Right atrium auricular region (tissue), 2 donors: ENCODE measurements around the gene PFAS. TPM values are rescaled to one million over a fixed set of nuclear protein-coding genes. Genes with fewer than 3 reads are reported as not detected.

Experiments used
- DNase-seq: peaks from one replicate; pipeline ENCODE4 v3.0.0-alpha.2; 2019; ENCODE audit warnings: low spot score
- H3K27ac ChIP-seq, 2 donors: fragments of 200-600 bp; sonication (generic); 1 replicate in 1 of 2; 2 replicates in 1 of 2; pipeline ENCODE4 v1.5.1; 2016 to 2019
- H3K27me3 ChIP-seq, 2 donors: fragments of 200-600 bp; sonication (generic); one replicate each; pipeline versions ENCODE4 v1.5.1 to v1.6.0; 2017 to 2019
- H3K36me3 ChIP-seq: fragments of 200-600 bp; sonication (generic); one replicate; pipeline ENCODE4 v1.5.1; 2016
- H3K4me1 ChIP-seq, 2 donors: fragments of 200-600 bp; sonication (generic); one replicate each; pipeline versions ENCODE4 v1.5.1 to v1.6.0; 2017 to 2019
- H3K4me3 ChIP-seq, 2 donors: fragments of 200-600 bp; sonication (generic); 1 replicate in 1 of 2; 2 replicates in 1 of 2; pipeline ENCODE4 v1.5.1; 2017 to 2019; ENCODE audit warnings: mild to moderate bottlenecking in 1 of 2, moderate library complexity in 1 of 2
- H3K9me3 ChIP-seq, 2 donors: fragments of 200-600 bp; sonication (generic); one replicate each; pipeline ENCODE4 v1.5.1; 2019
- total RNA-seq, 2 donors: library from RNA; depleted of rRNA; stranded (reverse); fragments of >200 nt; gene quantifications; one replicate each; pipeline ENCODE4 v1.1.0, GENCODE V29; 2016
- TF ChIP-seq, protein P1 (sequence below), 2 donors: fragments of 200-600 bp; sonication (generic); IDR thresholded peaks; one replicate each; pipeline ENCODE4 v1.5.1; 2019; ENCODE audit warnings: antibody characterized with exemption in 2 of 2

The PFAS gene
- total RNA-seq, 2 donors from 2014 or later: 4.4 to 5.3 TPM

GRCh38 chr17:8264320-8264719, 15.2 kb downstream of the PFAS start:
- TF ChIP-seq, protein P1, sequence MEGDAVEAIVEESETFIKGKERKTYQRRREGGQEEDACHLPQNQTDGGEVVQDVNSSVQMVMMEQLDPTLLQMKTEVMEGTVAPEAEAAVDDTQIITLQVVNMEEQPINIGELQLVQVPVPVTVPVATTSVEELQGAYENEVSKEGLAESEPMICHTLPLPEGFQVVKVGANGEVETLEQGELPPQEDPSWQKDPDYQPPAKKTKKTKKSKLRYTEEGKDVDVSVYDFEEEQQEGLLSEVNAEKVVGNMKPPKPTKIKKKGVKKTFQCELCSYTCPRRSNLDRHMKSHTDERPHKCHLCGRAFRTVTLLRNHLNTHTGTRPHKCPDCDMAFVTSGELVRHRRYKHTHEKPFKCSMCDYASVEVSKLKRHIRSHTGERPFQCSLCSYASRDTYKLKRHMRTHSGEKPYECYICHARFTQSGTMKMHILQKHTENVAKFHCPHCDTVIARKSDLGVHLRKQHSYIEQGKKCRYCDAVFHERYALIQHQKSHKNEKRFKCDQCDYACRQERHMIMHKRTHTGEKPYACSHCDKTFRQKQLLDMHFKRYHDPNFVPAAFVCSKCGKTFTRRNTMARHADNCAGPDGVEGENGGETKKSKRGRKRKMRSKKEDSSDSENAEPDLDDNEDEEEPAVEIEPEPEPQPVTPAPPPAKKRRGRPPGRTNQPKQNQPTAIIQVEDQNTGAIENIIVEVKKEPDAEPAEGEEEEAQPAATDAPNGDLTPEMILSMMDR (IDR thresholded peaks at IDR 0.05): no peak
- H3K27ac ChIP-seq: no peak overlapping the region
- no peak overlapping the region for H3K4me3 ChIP-seq
- no peak for DNase-seq
- H3K36me3 ChIP-seq: peaks cover 50% of the 10 kb centered on the region
- no peaks in the 10 kb centered on the region for H3K27me3 ChIP-seq
- no peaks in the 10 kb centered on the region for H3K4me1 ChIP-seq
- H3K9me3 ChIP-seq: no peaks in the 10 kb centered on the region

- H3K4me3 ChIP-seq: no peak overlapping the region
- DNase-seq: no peak
- TF ChIP-seq, protein P1 (IDR thresholded peaks at IDR 0.05): no peak
- no peak overlapping the region for H3K27ac ChIP-seq
- no peaks in the 10 kb centered on the region for H3K27me3 ChIP-seq
- no peaks in the 10 kb centered on the region for H3K9me3 ChIP-seq
- peaks cover 44% of the 10 kb centered on the region for H3K36me3 ChIP-seq
- no peaks in the 10 kb centered on the region for H3K4me1 ChIP-seq
Measured at GRCh38 chr17:8264836-8265542, 15.9 kb downstream of the PFAS start.

- peaks cover 44% of the 10 kb centered on the region for H3K36me3 ChIP-seq
- TF ChIP-seq, protein P1 (IDR thresholded peaks at IDR 0.05): no peak
- H3K4me1 ChIP-seq: no peaks in the 10 kb centered on the region
- H3K27me3 ChIP-seq: no peaks in the 10 kb centered on the region
- no peak overlapping the region for H3K4me3 ChIP-seq
- H3K9me3 ChIP-seq: no peaks in the 10 kb centered on the region
- DNase-seq: no peak
- no peak overlapping the region for H3K27ac ChIP-seq
Measured at GRCh38 chr17:8266648-8267479, 17.8 kb downstream of the PFAS start.

DNA sequence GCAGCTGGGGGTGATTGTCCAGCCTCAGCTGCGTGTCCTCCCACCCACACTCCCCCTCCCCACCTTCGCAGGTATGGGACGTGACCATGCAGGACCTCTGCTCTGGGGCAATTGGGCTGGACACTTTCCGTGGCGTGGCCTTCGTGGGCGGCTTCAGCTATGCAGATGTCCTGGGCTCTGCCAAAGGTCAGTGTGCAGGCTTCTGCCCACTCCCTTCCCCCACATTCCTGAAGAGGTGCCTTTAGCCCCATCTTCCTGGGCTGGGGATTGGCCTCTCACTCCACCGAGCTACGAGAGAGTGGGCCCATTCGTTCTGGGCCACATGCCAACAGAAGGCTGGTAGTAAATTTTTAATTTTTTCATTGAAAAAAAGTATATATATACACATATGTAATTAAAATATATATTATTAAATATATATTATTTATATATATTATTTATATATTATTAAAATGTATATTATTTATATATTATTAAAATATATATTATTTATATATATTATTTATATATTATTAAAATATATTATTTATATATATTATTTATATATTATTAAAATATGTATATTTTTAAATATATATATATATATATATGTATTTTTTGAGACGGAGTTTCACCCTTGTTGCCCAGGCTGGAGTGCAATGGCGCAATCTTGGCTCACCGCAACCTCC, 18.5 kb downstream of the PFAS start:
- Histone ChIP-seq H3K36me3 (peaks cover 44% of the 10 kb centered on the region), H3K9me3 (no peaks in the 10 kb centered on the region), H3K4me3 (no peak overlapping the region), H3K27ac (no peak overlapping the region), H3K4me1 (no peaks in the 10 kb centered on the region), H3K27me3 (no peaks in the 10 kb centered on the region)
- DNase-seq: no peak
- TF ChIP-seq, protein P1 (IDR thresholded peaks at IDR 0.05): no peak

- H3K4me3 ChIP-seq: no peak overlapping the region
- H3K9me3 ChIP-seq: no peaks in the 10 kb centered on the region
- no peak overlapping the region for H3K27ac ChIP-seq
- H3K27me3 ChIP-seq: no peaks in the 10 kb centered on the region
- H3K4me1 ChIP-seq: no peaks in the 10 kb centered on the region
- H3K36me3 ChIP-seq: peaks cover 33% of the 10 kb centered on the region
- TF ChIP-seq, protein P1 (IDR thresholded peaks at IDR 0.05): no peak
- no peak for DNase-seq
Measured at GRCh38 chr17:8268550-8269298, 19.6 kb downstream of the PFAS start.
